ENCODE results near the gene DRD2. TPM values are rescaled to one million over a fixed set of nuclear protein-coding genes. Genes with fewer than 3 reads are reported as not detected.
A peak's percentile ranks its signal among the peaks of the same experiment; 100 is the strongest.

Gene DRD2
- total RNA-seq, 1 donor: not detected

DNA sequence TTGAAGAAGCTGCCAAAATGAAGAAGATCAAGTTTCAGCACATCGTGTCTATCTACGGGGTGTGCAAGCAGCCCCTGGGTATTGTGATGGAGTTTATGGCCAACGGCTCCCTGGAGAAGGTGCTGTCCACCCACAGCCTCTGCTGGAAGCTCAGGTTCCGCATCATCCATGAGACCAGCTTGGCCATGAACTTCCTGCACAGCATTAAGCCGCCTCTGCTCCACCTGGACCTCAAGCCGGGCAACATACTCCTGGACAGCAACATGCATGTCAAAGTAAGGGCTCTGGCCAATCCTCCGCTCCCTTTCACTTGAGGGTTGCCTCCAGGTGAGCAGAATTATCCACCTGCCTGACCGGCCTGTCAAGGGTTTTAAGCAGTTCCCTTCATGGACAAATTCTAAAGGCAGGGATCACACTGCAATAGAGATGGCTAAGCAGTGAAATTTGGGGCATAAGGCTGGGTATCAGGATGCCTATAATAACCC lies 81.7 kb downstream of the DRD2 start:
- no peak for DNase-seq (ENCODE audit: low read depth)
- no peak overlapping the region for H3K4me3 ChIP-seq (ENCODE audit: low read depth, low read length)
- TF ChIP-seq, protein P1, sequence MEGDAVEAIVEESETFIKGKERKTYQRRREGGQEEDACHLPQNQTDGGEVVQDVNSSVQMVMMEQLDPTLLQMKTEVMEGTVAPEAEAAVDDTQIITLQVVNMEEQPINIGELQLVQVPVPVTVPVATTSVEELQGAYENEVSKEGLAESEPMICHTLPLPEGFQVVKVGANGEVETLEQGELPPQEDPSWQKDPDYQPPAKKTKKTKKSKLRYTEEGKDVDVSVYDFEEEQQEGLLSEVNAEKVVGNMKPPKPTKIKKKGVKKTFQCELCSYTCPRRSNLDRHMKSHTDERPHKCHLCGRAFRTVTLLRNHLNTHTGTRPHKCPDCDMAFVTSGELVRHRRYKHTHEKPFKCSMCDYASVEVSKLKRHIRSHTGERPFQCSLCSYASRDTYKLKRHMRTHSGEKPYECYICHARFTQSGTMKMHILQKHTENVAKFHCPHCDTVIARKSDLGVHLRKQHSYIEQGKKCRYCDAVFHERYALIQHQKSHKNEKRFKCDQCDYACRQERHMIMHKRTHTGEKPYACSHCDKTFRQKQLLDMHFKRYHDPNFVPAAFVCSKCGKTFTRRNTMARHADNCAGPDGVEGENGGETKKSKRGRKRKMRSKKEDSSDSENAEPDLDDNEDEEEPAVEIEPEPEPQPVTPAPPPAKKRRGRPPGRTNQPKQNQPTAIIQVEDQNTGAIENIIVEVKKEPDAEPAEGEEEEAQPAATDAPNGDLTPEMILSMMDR (IDR thresholded peaks at IDR 0.05; ENCODE audit: insufficient read depth, low read depth, low read length): no peak

DNA sequence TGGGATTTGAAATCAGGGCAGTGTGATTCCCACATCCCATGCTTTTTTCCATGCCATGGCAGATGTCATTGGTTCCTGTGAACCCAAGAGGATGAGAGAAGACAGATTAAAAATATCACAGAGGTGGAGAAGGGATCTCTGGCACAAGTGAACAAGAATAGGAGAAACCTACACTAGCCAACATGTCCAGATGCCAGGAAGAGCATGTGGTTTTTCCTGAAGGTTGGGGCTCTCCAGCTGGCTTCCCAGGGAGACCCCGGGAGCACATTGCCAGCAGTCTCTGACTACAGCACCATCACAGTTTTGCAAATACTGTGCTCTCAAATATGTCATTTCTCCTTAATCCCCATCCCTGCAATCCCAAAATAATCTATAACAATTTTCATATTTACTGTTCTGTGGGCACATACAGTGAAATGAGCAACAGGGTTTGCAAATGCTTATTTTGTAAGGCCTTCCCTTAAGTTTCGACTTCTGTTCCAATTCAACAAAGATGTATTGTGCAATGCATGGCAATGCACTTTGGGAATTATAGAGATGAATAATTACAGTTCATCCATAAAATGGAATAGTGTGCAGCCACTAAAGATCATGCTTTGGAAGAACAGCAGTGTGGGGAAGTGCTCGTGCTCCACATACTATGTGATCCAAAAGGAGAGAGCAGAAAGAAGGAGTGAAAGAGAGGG lies 82.8 kb downstream of the DRD2 start:
- TF ChIP-seq, protein P1 (IDR thresholded peaks at IDR 0.05; ENCODE audit: insufficient read depth, low read depth, low read length): no peak
- H3K4me3 ChIP-seq (ENCODE audit: low read depth, low read length): no peak overlapping the region
- no peak for DNase-seq (ENCODE audit: low read depth)

DNA sequence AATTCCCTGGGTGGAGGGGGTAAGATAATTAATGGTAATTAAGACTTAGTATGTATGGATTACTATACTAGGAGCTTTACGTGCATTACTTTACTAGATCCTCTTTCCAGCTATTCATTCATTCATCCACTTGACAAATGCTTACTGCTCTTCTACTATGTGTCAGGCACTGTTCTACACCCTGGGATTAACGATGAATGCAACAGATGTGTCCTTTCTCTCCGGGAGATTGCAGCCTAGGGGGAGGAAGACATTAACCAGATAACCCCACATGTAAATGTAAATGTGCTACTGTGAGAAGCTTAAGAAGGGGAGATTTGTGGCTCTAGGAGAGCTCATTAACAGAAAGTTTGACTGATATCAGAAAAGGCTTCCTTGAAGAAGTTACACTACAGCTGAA lies 85.9 kb downstream of the DRD2 start:
- H3K4me3 ChIP-seq (ENCODE audit: low read depth, low read length): no peak overlapping the region
- TF ChIP-seq, protein P1 (IDR thresholded peaks at IDR 0.05; ENCODE audit: insufficient read depth, low read depth, low read length): no peak
- peak; percentile 76 for DNase-seq (ENCODE audit: low read depth)

DNA sequence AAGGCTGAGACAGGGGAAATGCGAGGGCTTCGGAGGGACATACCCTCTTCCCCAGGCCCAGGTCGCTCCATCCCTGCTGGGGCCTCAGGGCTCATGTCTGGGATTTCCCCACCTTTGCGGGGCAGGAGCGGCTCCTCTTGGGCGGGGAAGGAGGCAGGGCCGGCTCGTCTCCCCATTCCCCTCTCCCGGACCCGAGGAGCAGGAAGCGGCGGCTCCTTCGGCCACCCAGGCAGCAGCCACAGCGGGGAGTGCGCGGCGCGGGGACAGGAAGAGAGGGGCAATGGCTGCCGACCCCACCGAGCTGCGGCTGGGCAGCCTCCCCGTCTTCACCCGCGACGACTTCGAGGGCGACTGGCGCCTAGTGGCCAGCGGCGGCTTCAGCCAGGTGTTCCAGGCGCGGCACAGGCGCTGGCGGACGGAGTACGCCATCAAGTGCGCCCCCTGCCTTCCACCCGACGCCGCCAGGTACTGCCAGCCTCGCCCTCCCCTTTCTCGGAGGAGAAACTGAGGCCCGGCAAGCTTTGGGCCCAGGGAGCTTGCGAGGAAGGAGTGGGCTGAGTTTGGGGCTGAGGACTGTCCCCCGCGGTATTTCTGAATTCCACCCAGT lies 87.5 kb downstream of the DRD2 start, which contains the start of gene ANKK1:
TSS of gene ANKK1 (plus strand) at position 175 of the 607 bp plus-strand sequence. CDS start at position 281, 106 bp downstream.
- TF ChIP-seq, protein P1 (IDR thresholded peaks at IDR 0.05; ENCODE audit: insufficient read depth, low read depth, low read length): peak; percentile 27
- peak within 1 kb of the TSS; percentile 16 for H3K4me3 ChIP-seq (ENCODE audit: low read depth, low read length)
- DNase-seq (ENCODE audit: low read depth): no peak

DNA sequence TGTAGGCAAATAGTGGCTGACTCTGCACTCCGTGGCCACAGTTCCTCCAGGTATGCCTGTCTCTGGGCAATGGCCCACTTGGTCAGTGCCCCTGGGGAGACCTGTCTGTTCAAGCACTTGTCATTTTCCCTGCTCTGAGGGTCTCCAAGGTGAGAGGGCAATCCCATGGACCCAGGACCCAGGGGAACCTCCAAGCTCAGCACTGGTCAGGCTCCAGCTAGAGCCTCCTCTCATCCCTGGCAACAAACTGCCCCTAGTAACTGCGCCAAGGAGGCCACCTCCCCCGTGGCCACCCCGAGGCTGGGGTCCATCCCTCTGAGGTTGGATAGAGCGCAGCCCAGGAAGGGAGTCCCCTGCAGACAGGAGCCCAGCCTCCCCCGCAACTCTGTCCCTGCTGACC lies 88.3 kb downstream of the DRD2 start:
- no peak overlapping the region for H3K4me3 ChIP-seq (ENCODE audit: low read depth, low read length)
- no peak for DNase-seq (ENCODE audit: low read depth)
- TF ChIP-seq, protein P1 (IDR thresholded peaks at IDR 0.05; ENCODE audit: insufficient read depth, low read depth, low read length): no peak

DNA sequence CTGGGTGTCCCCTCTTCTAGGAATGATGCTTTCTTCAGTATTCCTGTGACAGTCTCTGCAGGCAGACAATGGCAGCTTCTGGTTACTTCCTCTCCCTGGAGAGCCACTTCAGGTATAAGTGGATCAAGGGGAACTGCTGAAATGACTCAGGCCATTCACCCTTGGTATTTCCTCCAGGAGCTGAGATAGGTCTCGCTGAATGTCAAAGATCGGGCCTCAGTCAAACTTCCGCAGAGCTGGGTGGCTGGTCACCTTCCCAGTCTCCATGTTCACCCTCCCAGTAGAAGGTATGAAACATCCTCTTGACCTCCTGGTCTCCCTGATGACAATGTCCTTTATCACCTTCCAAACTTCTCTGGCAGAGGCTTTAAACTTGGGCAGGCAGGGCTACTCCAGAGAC lies 89.4 kb downstream of the DRD2 start:
- DNase-seq (ENCODE audit: low read depth): no peak
- no peak overlapping the region for H3K4me3 ChIP-seq (ENCODE audit: low read depth, low read length)
- TF ChIP-seq, protein P1 (IDR thresholded peaks at IDR 0.05; ENCODE audit: insufficient read depth, low read depth, low read length): no peak
